H1 (cell line): ENCODE results near the gene PDC.

Experiments used
- RAD21 ChIP-seq, 2 experiments: IDR thresholded peaks in 1 of 2; conservative IDR thresholded peaks in 1 of 2; 2 replicates each; pipeline ENCODE4 v1.6.1; 2011; ENCODE audit warnings: low read depth in 2 of 2, low read length in 2 of 2, improper control_type of control experiment in 1 of 2, inconsistent platforms in 1 of 2, mild to moderate bottlenecking in 1 of 2, moderate library complexity in 1 of 2
- SRF ChIP-seq: IDR thresholded peaks from 2 replicates; pipeline ENCODE4 v1.6.1; 2011; ENCODE audit warnings: mild to moderate bottlenecking, low read depth, low read length, moderate library complexity
- TF ChIP-seq, protein P1 (sequence below), 3 experiments: IDR thresholded peaks; 1 replicate in 2 of 3; 2 replicates in 1 of 3; pipeline versions ENCODE4 v1.5.1 to v1.6.1; 2011; ENCODE audit warnings: low read length in 3 of 3, mild to moderate bottlenecking in 3 of 3, inconsistent platforms in 2 of 3, low read depth in 1 of 3, moderate library complexity in 1 of 3; ENCODE audit not compliant: insufficient read depth in 1 of 3; ENCODE audit errors: control extremely low read depth in 1 of 3
- TF ChIP-seq, protein P2 (sequence below): IDR thresholded peaks from 2 replicates; pipeline ENCODE4 v1.6.1; 2011; ENCODE audit warnings: low read length, improper control_type of control experiment

DNA sequence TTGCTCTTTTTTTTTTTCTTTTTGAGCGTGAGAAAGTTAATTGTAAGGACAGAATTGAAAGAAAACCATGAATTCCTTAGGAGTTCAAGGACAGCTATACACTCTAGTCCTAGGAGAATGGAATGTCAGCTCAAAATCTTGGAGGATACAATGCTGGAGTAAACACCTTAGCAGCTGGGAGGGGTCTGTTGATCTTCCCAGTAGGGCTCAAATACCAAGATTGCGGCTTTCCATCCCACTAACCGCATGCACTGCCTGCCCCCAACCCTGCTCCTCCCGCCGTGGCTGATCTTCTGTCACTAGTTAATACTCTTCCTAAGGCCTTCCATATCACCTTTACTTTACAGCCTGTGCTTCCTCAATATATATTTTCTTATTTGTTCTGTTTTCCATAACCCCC is 2.6 kb upstream of the PDC start:
- TF ChIP-seq, protein P1, sequence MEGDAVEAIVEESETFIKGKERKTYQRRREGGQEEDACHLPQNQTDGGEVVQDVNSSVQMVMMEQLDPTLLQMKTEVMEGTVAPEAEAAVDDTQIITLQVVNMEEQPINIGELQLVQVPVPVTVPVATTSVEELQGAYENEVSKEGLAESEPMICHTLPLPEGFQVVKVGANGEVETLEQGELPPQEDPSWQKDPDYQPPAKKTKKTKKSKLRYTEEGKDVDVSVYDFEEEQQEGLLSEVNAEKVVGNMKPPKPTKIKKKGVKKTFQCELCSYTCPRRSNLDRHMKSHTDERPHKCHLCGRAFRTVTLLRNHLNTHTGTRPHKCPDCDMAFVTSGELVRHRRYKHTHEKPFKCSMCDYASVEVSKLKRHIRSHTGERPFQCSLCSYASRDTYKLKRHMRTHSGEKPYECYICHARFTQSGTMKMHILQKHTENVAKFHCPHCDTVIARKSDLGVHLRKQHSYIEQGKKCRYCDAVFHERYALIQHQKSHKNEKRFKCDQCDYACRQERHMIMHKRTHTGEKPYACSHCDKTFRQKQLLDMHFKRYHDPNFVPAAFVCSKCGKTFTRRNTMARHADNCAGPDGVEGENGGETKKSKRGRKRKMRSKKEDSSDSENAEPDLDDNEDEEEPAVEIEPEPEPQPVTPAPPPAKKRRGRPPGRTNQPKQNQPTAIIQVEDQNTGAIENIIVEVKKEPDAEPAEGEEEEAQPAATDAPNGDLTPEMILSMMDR (IDR thresholded peaks at IDR 0.05; ENCODE audit: control extremely low read depth in 1 of 3, insufficient read depth in 1 of 3, low read depth in 1 of 3, low read length in 3 of 3) = no peak
- TF ChIP-seq RAD21 (IDR thresholded peaks at IDR 0.05 in 1 of 2, conservative IDR thresholded peaks at IDR 0.05 in 1 of 2; ENCODE audit: low read depth in 2 of 2, low read length in 2 of 2) (no peak), SRF (no peak)
- TF ChIP-seq, protein P2, sequence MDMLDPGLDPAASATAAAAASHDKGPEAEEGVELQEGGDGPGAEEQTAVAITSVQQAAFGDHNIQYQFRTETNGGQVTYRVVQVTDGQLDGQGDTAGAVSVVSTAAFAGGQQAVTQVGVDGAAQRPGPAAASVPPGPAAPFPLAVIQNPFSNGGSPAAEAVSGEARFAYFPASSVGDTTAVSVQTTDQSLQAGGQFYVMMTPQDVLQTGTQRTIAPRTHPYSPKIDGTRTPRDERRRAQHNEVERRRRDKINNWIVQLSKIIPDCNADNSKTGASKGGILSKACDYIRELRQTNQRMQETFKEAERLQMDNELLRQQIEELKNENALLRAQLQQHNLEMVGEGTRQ = no peak
